CD4-positive, alpha-beta T cell treated with Interleukin-6 at 100 ng/mL for 8 hours (primary cell): ENCODE data around the gene PALD1.

ENCODE experiments used
- DNase-seq: peaks from one replicate; pipeline ENCODE4 v3.0.0-alpha.2; 2020; ENCODE audit warnings: mixed read lengths, low spot score

The PALD1 gene

DNA sequence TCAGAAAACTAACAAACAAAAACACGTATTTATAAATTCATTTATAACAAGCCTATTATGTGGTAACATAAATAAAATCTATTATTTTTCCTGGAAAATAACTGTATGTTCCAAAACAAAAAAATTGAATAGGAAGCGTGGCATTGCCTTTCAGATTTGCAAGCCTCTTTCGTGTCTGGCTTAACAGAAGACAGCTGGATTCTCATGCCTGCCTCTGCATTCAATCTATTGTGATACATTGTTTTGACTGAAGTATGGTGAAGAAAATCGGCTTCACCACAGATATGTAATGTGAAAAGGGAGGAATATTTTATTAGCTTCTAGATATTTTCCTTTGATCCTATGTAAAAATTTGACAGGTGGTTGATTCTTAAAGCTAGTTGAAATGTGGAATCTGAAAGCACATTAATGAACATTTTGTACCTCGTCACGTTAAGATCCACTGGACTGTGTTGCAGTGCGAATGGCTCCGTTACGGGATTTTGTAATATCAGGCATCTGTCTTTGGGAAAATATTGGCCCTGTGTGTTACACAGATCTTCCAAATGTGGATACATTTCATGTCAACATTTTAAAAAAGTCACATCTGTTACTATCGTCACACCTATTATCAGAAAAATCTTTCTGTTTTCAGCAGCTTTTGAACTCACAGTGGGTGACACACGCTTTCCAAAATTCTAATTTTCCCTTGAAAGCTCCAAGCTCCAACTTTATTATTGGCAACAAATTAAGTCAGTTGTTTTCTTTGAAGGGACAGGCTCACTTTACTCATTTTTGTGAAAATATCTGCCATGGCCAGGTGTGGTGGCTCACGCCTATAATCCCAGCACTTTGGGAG, 26.2 kb downstream of the PALD1 start:
- DNase-seq, result no peak

- DNase-seq, result no peak
Observed at GRCh38 chr10:70505908-70506307, 27.3 kb downstream of the PALD1 start.

- DNase-seq, result no peak
Observed at GRCh38 chr10:70507966-70508365, 29.4 kb downstream of the PALD1 start.

DNA sequence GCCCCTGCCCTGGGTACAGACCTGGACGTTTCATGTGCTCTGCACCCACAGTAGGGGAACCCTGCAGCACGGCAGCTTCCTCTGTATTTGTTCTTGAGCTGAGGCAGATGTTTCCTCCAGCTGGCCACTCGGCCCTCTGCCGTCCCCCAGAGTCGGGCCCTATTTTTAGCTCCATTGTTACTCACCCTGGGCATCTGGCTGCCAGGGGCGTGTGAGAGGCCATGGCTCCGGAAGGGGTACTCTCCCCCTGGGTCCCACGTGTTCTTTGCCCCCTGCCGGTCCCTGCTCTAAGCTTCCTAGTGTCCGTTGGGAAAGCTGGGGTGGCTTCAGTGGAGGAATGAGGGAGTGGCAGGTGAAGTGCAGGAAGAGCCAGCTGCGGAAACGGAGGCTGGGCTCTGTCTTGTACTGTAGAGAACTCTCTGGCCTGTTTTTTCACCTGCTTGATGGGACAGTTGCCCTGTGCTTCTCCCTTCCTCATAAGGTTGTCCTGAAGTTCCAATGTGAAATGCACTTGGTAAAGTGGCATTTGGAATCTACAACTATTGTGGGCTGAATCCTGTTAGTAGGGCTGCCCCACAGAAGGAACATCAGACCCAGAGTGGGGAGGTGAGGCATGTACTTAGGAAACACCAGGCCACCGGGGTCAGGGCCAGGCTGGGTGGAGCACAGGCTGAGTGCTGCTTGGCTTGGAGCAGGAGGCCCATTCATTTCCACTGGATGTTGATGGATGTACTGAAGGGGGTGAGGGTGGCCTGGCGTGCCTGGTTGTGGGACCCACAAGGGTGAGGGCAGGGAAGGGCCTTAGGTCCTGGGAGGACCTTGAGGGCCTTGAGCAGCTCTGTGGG, 30.6 kb downstream of the PALD1 start:
- no peak for DNase-seq

- DNase-seq, result no peak
Observed at GRCh38 chr10:70509757-70510147, 31.2 kb downstream of the PALD1 start.

DNA sequence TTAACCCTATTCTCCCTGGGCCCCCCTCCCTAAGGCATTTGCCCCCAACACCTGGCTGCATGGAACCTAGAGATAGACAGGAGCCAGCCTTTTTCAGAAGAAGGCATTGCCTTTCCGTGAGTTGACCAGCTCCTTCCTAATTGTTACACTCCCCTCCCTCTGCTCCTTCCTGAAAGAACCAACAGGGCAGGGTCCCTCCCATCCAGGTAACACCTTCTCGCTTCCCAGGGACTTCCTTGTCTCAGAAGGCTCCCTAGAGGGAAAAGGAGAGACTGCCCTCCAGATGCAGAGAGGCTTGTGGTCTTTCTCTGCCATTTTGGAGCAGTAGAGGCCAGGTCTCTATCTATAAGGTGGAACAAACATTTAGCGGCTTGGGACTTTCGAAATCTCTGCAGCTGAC, 31.9 kb downstream of the PALD1 start:
- DNase-seq, result no peak

- DNase-seq, result no peak
Observed at GRCh38 chr10:70510904-70511303, 32.3 kb downstream of the PALD1 start.

- no peak for DNase-seq
Observed at GRCh38 chr10:70512149-70512639, 33.6 kb downstream of the PALD1 start.

GRCh38 chr10:70513848-70514309, 35.3 kb downstream of the PALD1 start:
- no peak for DNase-seq

DNA sequence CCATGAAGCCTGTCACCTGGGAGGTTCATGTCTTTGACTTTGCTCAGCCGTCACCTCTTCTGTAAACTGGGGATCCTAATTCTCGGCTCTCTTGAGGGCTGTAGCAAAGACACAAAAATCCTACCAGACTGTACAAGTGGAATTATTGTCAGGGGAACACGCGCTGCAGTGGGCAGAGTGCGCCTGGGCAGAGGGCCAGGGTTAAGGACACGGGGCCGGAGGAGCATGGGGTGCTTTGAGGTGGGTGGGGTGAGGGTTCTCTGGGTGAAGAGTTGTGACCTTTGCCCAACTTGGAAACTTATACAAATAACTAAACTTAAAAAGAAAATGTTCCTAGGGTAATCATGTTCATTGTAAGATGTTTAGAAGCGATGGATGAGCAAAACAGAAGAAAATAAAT, 36.0 kb downstream of the PALD1 start:
- no peak for DNase-seq

GRCh38 chr10:70515035-70515667, 36.6 kb downstream of the PALD1 start:
- no peak for DNase-seq

DNA sequence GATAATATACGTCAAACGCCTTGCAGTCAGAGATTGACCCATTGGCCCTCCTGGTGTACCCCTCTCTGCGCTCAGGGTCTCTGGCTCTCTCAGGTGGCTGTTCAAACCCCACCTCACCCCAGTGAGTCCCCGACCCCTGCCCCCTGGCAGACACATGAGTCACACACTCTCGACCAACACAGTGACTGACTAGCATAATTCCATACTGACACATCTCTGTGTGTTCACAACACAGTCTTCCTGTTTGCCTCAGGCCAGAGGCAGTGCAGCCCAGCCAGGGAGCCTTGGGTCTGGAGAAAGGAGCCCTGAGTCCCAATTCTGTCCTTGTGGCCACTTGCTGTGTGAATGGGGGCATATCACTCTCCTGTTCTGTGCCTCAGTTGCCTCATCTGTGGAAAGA, 40.1 kb downstream of the PALD1 start:
- DNase-seq, result no peak

DNA sequence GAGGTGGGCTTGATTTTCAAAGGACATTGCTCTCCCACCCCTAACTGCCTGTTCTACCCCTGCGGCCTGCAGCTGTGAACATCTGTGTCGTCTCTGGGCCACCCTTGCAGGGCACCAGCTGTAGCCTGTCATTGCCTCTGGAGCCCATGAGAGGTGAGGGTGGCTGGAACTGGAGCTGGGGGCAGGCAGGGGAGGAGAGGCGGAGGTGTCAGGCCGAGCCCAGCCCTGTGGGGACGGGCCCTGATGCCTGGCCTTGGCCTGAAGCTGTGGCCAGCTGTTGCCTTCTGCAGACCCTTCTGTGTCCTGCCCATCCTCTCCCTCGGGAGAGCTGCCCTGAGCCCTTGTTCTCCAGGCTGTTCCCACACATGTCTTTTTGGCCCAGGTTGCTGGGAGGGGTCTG, 44.5 kb downstream of the PALD1 start:
- no peak for DNase-seq

DNA sequence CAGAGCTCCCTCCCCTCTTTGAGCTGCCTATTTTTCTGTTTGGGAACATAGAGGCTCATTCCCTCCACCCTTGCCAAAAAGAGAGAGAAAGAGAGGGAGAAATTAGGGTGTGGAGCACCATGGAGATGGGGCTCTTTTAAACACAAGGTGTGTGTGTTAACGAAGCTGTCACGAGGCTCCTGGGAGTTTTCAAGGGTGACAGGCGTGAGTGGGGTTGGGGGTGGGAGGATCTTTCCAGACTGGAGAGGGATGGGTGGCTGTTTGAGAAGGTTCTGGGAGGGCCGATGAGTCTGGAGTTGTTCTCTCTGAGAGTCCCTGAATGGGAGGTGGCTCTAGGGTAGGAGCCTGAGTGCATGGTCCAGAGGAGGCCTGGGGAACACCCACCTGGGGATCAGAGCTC, 45.0 kb downstream of the PALD1 start:
- DNase-seq, result no peak

DNA sequence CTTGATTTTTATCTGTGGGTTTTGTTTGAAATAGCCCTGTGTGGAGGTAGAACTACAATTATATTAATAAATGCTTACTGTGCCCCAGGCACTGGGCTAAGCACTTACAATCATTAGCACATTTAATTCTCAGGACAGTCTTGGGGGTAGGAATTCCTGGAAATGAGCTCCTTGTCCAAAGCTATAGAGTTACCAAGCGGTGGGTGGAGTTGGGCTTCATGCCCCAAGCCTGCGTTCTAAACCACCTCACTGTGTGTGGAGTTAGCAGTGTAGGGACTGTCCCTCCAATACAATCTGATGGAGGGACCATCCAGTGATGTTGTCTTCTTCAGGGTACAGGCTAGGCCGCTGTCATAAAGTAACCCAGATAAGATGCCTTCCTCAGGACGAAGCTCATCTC, 49.7 kb downstream of the PALD1 start:
- DNase-seq, result no peak

- no peak for DNase-seq
Observed at GRCh38 chr10:70528741-70529362, 50.3 kb downstream of the PALD1 start.

DNA sequence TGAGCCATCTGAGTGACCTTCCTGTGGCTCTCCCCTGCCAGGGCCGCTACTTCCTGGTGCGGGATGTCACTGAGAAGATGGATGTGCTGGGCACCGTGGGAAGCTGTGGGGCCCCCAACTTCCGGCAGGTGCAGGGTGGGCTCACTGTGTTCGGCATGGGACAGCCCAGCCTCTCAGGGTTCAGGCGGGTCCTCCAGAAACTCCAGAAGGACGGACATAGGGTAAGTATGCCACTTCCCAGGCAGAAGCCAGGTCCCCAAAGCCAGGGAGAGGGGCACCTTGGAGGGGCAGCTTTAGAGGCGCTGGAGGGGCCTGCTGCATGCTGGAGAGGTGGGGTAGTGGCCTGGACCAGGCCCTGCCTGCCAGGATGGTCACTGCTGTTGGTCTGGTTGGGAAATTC, 51.3 kb downstream of the PALD1 start:
- DNase-seq, result no peak

DNA sequence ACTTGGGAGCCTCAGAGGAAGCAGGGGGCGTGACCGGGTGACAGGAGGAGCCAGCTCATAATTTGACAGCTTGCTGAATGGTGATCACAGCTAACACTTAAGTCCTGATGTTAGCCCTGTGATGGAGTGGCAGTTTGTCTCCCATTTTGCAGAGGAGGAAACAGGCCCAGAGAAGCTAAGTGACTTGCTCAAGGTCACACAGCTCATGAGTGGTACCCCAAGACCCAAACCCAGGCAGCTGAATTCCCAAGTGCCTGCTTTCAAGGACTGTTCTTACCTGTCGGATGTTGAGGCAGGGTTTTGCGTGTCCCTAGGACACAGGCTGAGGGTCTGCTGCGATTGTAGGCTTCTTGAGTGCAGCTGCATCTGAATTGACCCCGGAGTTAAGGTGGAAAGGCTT, 51.7 kb downstream of the PALD1 start:
- no peak for DNase-seq

- DNase-seq, result no peak
Observed at GRCh38 chr10:70532554-70533188, 54.1 kb downstream of the PALD1 start.

DNA sequence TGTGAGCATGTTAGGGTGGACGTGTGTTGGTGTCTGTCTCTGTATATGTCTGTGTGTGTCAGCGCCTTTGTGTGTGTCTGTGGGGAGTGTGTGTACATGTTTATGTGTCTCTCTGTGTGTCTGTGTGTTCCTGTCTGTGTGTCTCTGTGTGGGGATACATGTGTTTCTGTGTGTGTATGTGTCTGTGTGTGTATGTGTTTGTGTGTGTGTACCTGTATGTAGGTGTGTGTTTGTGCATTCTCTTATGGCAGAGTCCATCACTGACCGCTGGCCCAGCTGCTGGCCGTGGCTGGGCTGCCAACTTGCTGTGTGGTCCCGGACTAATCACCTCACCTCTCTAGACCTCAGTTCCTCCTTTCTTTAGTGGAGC, 54.6 kb downstream of the PALD1 start:
- no peak for DNase-seq

DNA sequence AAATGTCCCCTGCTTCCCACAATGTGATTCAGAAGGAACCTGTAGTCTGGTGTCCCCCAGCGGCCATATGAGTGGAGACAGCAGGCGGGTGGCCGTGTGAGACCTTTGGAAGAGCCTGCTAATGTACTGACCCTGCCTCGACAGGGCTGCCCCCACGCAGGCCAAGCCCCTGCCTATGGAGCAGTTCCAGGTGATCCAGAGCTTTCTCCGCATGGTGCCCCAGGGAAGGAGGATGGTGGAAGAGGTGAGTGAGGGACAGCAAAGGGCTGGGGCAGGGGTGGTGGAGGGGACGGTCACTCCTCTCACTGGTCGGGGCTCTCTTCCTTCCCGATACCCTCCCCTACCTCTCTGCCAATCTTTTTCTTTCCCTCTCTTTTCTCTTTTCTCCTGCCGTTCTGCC, 55.7 kb downstream of the PALD1 start:
- no peak for DNase-seq

GRCh38 chr10:70535001-70535400, 56.4 kb downstream of the PALD1 start:
- DNase-seq, result no peak
